Measurements from ENCODE around the gene ITGB6.

- TF ChIP-seq CTCF (IDR thresholded peaks at IDR 0.05) (no peak), ELF4 (CRISPR knock-in tag; IDR thresholded peaks at IDR 0.05; ENCODE audit: low read depth) (no peak), ZNF532 (CRISPR knock-in tag; IDR thresholded peaks at IDR 0.05; ENCODE audit: borderline replicate concordance) (no peak)
Observed at GRCh38 chr2:160050147-160050546, 149.9 kb downstream of the ITGB6 start.

Measured in WTC11 (cell line).